Right atrium auricular region (tissue), 2 donors: ENCODE measurements around the gene ULBP2. TPM values are rescaled to one million over a fixed set of nuclear protein-coding genes. Genes with fewer than 3 reads are reported as not detected.

Experiments
- DNase-seq: peaks from one replicate; pipeline ENCODE4 v3.0.0-alpha.2; 2019; ENCODE audit warnings: low spot score
- H3K27ac ChIP-seq, 2 donors: fragments of 200-600 bp; sonication (generic); 1 replicate in 1 of 2; 2 replicates in 1 of 2; pipeline ENCODE4 v1.5.1; 2016 to 2019
- H3K27me3 ChIP-seq, 2 donors: fragments of 200-600 bp; sonication (generic); one replicate each; pipeline versions ENCODE4 v1.5.1 to v1.6.0; 2017 to 2019
- H3K36me3 ChIP-seq: fragments of 200-600 bp; sonication (generic); one replicate; pipeline ENCODE4 v1.5.1; 2016
- H3K4me1 ChIP-seq, 2 donors: fragments of 200-600 bp; sonication (generic); one replicate each; pipeline versions ENCODE4 v1.5.1 to v1.6.0; 2017 to 2019
- H3K4me3 ChIP-seq, 2 donors: fragments of 200-600 bp; sonication (generic); 1 replicate in 1 of 2; 2 replicates in 1 of 2; pipeline ENCODE4 v1.5.1; 2017 to 2019; ENCODE audit warnings: mild to moderate bottlenecking in 1 of 2, moderate library complexity in 1 of 2
- H3K9me3 ChIP-seq, 2 donors: fragments of 200-600 bp; sonication (generic); one replicate each; pipeline ENCODE4 v1.5.1; 2019
- total RNA-seq, 2 donors: library from RNA; depleted of rRNA; stranded (reverse); fragments of >200 nt; gene quantifications; one replicate each; pipeline ENCODE4 v1.1.0, GENCODE V29; 2016
- TF ChIP-seq, protein P1 (sequence below), 2 donors: fragments of 200-600 bp; sonication (generic); IDR thresholded peaks; one replicate each; pipeline ENCODE4 v1.5.1; 2019; ENCODE audit warnings: antibody characterized with exemption in 2 of 2

Gene ULBP2
- total RNA-seq, 2 donors from 2014 or later = 0.82 to 2.4 TPM

DNA sequence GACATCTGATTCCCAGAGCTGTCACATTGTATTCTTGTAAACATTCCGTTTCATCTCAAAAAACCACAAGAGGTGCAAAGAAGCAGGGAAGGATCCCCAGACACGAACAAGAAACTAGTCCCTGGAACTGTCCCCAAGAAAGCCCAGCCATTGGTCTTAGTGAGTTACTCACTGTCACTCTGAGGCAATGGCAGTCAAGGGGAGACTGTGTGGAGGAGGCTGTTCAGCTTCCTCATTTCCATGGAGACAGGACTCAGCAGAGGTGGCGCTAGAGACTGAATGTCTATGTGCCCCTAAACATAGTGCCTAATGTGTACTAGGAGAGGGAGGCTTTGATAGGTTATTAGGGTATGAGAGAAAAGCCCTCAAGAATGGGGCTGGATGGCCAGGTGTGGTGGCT, 33.0 kb downstream of the ULBP2 start:
- H3K36me3 ChIP-seq = no peaks in the 10 kb centered on the region
- no peak overlapping the region for H3K4me3 ChIP-seq
- H3K4me1 ChIP-seq = no peaks in the 10 kb centered on the region
- no peak overlapping the region for H3K27ac ChIP-seq
- H3K27me3 ChIP-seq = no peaks in the 10 kb centered on the region
- TF ChIP-seq, protein P1, sequence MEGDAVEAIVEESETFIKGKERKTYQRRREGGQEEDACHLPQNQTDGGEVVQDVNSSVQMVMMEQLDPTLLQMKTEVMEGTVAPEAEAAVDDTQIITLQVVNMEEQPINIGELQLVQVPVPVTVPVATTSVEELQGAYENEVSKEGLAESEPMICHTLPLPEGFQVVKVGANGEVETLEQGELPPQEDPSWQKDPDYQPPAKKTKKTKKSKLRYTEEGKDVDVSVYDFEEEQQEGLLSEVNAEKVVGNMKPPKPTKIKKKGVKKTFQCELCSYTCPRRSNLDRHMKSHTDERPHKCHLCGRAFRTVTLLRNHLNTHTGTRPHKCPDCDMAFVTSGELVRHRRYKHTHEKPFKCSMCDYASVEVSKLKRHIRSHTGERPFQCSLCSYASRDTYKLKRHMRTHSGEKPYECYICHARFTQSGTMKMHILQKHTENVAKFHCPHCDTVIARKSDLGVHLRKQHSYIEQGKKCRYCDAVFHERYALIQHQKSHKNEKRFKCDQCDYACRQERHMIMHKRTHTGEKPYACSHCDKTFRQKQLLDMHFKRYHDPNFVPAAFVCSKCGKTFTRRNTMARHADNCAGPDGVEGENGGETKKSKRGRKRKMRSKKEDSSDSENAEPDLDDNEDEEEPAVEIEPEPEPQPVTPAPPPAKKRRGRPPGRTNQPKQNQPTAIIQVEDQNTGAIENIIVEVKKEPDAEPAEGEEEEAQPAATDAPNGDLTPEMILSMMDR (IDR thresholded peaks at IDR 0.05) = no peak
- H3K9me3 ChIP-seq = no peaks in the 10 kb centered on the region
- peak; percentile 23 for DNase-seq

DNA sequence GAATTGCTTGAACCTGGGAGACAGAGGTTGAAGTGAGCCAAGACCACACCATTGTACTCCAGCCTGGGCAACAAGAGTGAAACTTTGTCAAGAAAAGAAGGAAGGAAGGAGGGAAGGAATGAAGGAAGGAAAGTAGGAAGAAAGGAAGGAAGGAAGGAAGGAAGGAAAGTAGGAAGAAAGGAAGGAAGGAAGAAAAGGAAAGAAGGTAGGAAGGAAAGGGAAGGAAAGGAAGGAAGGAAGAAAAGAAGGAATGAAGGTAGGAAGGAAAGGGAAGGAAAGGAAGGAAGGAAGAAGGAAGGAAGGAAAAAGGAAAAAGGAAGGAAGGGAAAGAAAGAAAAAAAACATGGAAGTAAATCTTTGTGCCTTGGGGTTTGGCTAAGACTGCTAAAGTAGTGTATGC, 33.6 kb downstream of the ULBP2 start:
- DNase-seq = no peak
- TF ChIP-seq, protein P1 (IDR thresholded peaks at IDR 0.05) = no peak
- H3K27me3 ChIP-seq = no peaks in the 10 kb centered on the region

DNA sequence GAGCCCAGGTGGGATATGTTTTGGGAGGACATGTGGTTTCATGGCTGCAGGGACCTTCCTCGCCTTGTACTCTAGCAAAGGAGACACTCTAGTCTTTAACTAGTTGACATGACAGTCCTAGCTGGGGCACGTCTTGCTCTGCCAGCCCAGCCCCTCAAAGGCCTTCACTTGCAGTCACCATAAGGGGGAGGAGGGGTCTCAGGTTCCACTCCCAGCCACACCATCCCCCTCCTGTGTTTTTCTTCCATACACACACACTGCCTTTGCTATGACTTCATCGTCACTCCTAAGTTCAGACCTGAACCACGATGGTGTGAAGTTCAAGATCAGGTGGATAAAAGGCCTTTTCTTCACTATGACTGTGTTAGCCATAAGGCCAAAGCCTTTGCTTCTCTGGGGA, 35.4 kb downstream of the ULBP2 start:
- Histone ChIP-seq H3K4me1 (no peaks in the 10 kb centered on the region), H3K4me3 (no peak overlapping the region), H3K36me3 (no peaks in the 10 kb centered on the region), H3K27ac (no peak overlapping the region), H3K9me3 (no peaks in the 10 kb centered on the region), H3K27me3 (peaks cover 0 to 4% of the 10 kb centered on the region in 2 donors)
- TF ChIP-seq, protein P1 (IDR thresholded peaks at IDR 0.05) = no peak
- DNase-seq = no peak

More for the DNA sequence above, 33.6 kb downstream of the ULBP2 start:
- H3K9me3 ChIP-seq = no peaks in the 10 kb centered on the region
- no peaks in the 10 kb centered on the region for H3K36me3 ChIP-seq
- H3K4me3 ChIP-seq = no peak overlapping the region
- no peaks in the 10 kb centered on the region for H3K4me1 ChIP-seq
- no peak overlapping the region for H3K27ac ChIP-seq

DNA sequence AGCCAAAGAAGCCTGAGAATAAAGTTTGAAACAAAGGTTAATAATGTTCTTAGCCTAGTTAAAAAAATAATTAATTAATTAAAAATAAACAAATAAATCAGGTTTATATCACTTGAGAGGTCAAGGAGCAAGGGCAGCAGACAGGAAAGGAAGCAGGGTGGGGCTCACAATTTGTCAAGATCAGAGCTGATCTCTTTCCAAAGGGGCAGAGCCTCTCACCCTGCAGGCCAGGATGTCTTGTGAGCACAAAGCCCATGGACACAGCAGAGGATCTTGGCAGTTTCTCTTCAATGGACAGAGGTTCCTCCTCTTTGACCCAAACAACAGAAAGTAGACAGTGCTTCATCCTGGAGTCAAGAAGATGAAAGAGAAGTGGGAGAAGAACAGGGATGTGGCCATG, 36.8 kb downstream of the ULBP2 start:
- Histone ChIP-seq H3K4me3 (no peak overlapping the region), H3K27me3 (peaks cover 0 to 9% of the 10 kb centered on the region in 2 donors)
- TF ChIP-seq, protein P1 (IDR thresholded peaks at IDR 0.05) = no peak

DNA sequence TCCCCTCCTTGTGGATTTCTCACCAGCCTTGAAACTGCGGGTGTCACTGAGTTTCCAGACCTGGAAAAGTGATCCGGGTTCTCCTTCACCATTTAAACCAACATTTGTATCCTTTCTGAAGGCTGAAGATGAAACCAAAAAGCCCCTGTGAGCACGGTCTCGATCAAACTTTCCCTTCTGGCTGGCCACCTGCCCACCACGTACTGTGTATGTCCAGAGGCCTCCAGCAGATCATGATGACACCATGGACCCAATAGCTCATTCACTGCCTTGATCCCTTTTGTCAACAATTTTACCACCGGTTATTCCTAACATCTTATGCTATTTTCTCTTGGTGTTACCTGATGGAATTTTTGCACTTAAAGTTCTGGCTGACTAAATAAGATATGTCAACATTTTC, 37.5 kb downstream of the ULBP2 start:
- TF ChIP-seq, protein P1 (IDR thresholded peaks at IDR 0.05) = no peak
- peaks cover 0 to 9% of the 10 kb centered on the region in 2 donors for H3K27me3 ChIP-seq
- no peaks in the 10 kb centered on the region for H3K36me3 ChIP-seq
- no peaks in the 10 kb centered on the region for H3K4me1 ChIP-seq
- H3K27ac ChIP-seq = no peak overlapping the region
- no peaks in the 10 kb centered on the region for H3K9me3 ChIP-seq
- DNase-seq = peak; percentile 11
- H3K4me3 ChIP-seq = no peak overlapping the region

More for the DNA sequence above, 36.8 kb downstream of the ULBP2 start:
- H3K36me3 ChIP-seq = no peaks in the 10 kb centered on the region
- H3K9me3 ChIP-seq = no peaks in the 10 kb centered on the region
- DNase-seq = peak; percentile 38
- no peaks in the 10 kb centered on the region for H3K4me1 ChIP-seq
- no peak overlapping the region for H3K27ac ChIP-seq

DNA sequence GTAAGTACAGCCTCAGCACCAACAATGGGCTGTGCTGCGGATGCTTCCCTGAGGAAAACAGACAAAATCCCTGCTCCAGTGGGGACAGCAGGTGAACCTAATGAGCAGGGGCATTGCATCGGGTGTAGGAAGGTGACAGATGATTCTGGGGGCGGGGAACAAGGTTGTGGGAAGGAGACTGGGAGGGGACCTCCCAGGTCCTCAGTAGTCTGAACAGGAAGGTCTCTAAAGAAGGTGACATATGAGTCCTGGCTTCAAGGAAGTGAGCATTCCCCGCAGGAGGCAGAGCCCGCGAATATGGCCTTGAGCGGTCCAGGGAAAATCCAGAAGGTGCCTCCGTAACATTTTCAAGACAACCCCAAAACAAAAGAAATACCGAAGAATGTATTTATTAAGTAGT, 41.3 kb downstream of the ULBP2 start:
- Histone ChIP-seq H3K27ac (no peak overlapping the region), H3K4me1 (no peaks in the 10 kb centered on the region), H3K9me3 (peaks cover 0 to 12% of the 10 kb centered on the region in 2 donors), H3K4me3 (no peak overlapping the region), H3K27me3 (peaks cover 7 to 32% of the 10 kb centered on the region in 2 donors), H3K36me3 (no peaks in the 10 kb centered on the region)
- DNase-seq = no peak
- TF ChIP-seq, protein P1 (IDR thresholded peaks at IDR 0.05) = no peak
